Measurements from ENCODE around the gene SALL3. TPM values are rescaled to one million over a fixed set of nuclear protein-coding genes. Genes with fewer than 3 reads are reported as not detected.

The SALL3 gene
- total RNA-seq, 1 donor from 2014 or later, result not detected

GRCh38 chr18:79006106-79006795, 26.6 kb downstream of the SALL3 start:
- peaks cover 4% of the 10 kb centered on the region for H3K27me3 Mint-ChIP-seq (ENCODE audit: low read depth)
- H3K9me3 Mint-ChIP-seq, result no peaks in the 10 kb centered on the region
- no peak overlapping the region for H3K4me3 Mint-ChIP-seq (ENCODE audit: low read depth)
- no peaks in the 10 kb centered on the region for H3K36me3 Mint-ChIP-seq (ENCODE audit: low read depth)
- intact Hi-C loops (cut with micrococcal nuclease), result no loop called here
- no peaks in the 10 kb centered on the region for H3K4me1 Mint-ChIP-seq (ENCODE audit: low read depth)
- no peak overlapping the region for H3K27ac Mint-ChIP-seq
- DNase-seq (ENCODE audit: low spot score), result no peak

DNA sequence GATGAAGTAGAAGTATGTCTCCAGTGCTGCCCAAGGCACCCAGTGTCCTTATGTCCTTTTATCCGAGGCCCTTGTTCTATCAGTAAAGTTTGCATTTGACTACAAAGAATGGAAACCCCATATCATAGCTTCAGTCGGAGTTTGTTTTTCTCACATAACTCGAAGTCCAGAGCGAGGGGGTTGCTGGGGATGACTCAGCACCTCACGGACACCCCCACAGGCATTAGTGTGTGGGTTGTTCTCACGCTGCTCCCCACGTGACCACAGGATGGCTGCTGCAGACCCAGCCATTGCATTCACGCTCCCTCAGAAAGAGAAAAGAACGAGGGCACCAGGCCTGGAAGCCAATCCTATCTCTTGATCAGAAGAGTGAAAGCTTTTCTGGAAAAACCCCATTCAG, 27.8 kb downstream of the SALL3 start:
- no peaks in the 10 kb centered on the region for H3K9me3 Mint-ChIP-seq
- H3K4me1 Mint-ChIP-seq (ENCODE audit: low read depth), result no peaks in the 10 kb centered on the region
- DNase-seq (ENCODE audit: low spot score), result no peak
- H3K36me3 Mint-ChIP-seq (ENCODE audit: low read depth), result no peaks in the 10 kb centered on the region
- peaks cover 4% of the 10 kb centered on the region for H3K27me3 Mint-ChIP-seq (ENCODE audit: low read depth)
- intact Hi-C loops (cut with micrococcal nuclease), result no loop called here
- no peak overlapping the region for H3K27ac Mint-ChIP-seq
- no peak overlapping the region for H3K4me3 Mint-ChIP-seq (ENCODE audit: low read depth)

DNA sequence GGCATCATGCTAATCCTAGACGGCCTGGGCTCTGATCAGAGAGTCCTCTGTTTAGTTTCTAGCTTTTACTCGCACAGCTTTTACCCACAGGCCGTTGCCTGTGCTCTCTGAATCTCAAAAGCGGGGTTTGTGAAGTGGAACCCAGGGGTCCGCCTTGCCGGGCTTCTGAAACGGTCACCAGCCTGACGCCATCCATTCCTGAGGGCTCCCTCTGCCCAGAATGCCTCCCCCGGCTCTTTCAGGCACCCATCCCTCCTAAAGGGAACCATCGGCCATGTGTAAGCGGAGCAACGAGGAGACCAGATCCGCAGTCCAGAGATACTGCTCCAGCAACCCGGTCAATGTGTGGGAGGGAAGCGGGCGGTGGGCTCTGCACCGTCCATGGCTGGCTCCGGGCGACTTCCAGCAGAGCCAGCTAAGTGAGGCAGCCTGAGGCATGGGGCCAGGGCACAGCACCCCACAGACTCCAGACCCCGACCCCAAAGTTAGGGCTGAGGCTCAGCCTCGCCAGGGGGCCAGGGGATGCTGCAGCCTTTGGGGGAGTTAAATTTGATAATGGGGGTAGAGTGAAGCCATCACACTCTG, 28.8 kb downstream of the SALL3 start:
- intact Hi-C loops (cut with micrococcal nuclease), result no loop called here
- Mint-ChIP-seq H3K36me3 (ENCODE audit: low read depth) (no peaks in the 10 kb centered on the region), H3K4me3 (ENCODE audit: low read depth) (no peak overlapping the region), H3K4me1 (ENCODE audit: low read depth) (no peaks in the 10 kb centered on the region), H3K9me3 (no peaks in the 10 kb centered on the region), H3K27ac (no peak overlapping the region), H3K27me3 (ENCODE audit: low read depth) (peaks cover 9% of the 10 kb centered on the region)
- DNase-seq (ENCODE audit: low spot score), result no peak

- Mint-ChIP-seq H3K36me3 (ENCODE audit: low read depth) (no peaks in the 10 kb centered on the region), H3K4me1 (ENCODE audit: low read depth) (no peaks in the 10 kb centered on the region), H3K9me3 (no peaks in the 10 kb centered on the region), H3K4me3 (ENCODE audit: low read depth) (no peak overlapping the region), H3K27ac (no peak overlapping the region), H3K27me3 (ENCODE audit: low read depth) (peaks cover 7% of the 10 kb centered on the region)
- intact Hi-C loops (cut with micrococcal nuclease), result no loop called here
- DNase-seq (ENCODE audit: low spot score), result no peak
These were observed 31.2 kb downstream of the SALL3 start for GRCh38 chr18:79010802-79011201.

- Mint-ChIP-seq H3K36me3 (ENCODE audit: low read depth) (no peaks in the 10 kb centered on the region), H3K27me3 (ENCODE audit: low read depth) (peaks cover 7% of the 10 kb centered on the region), H3K9me3 (no peaks in the 10 kb centered on the region), H3K4me1 (ENCODE audit: low read depth) (no peaks in the 10 kb centered on the region), H3K27ac (no peak overlapping the region), H3K4me3 (ENCODE audit: low read depth) (no peak overlapping the region)
- no peak for DNase-seq (ENCODE audit: low spot score)
- intact Hi-C loops (cut with micrococcal nuclease), result no loop called here
These were observed 31.8 kb downstream of the SALL3 start for GRCh38 chr18:79011300-79011870.

- Mint-ChIP-seq H3K4me1 (ENCODE audit: low read depth) (no peaks in the 10 kb centered on the region), H3K9me3 (no peaks in the 10 kb centered on the region), H3K36me3 (ENCODE audit: low read depth) (no peaks in the 10 kb centered on the region), H3K4me3 (ENCODE audit: low read depth) (no peak overlapping the region), H3K27ac (no peak overlapping the region), H3K27me3 (ENCODE audit: low read depth) (peaks cover 7% of the 10 kb centered on the region)
- no peak for DNase-seq (ENCODE audit: low spot score)
- intact Hi-C loops (cut with micrococcal nuclease), result no loop called here
These were observed 34.3 kb downstream of the SALL3 start for GRCh38 chr18:79013869-79014268.

DNA sequence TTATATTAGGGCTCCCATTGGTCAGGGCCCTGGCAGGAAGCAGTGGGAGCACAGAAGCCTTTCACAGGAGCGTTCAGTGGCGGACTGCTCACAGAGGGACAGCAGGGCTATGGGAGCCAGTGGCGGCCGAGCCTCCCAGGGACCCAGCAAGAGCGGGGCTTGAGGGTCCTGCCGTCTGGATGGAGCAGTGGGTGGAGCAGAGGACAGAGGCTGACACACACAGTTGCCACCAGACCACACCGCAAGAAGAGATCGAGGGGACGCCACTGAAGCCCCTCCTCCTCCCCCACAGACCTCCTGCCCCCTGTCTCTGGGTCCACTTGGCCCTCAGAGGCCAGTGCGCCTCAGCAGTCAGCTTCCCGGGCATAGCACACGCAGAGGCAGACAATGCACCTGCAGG, 39.3 kb downstream of the SALL3 start:
- Mint-ChIP-seq H3K9me3 (no peaks in the 10 kb centered on the region), H3K4me3 (ENCODE audit: low read depth) (no peak overlapping the region), H3K27ac (no peak overlapping the region), H3K27me3 (ENCODE audit: low read depth) (no peaks in the 10 kb centered on the region), H3K4me1 (ENCODE audit: low read depth) (no peaks in the 10 kb centered on the region), H3K36me3 (ENCODE audit: low read depth) (no peaks in the 10 kb centered on the region)
- DNase-seq (ENCODE audit: low spot score), result no peak
- intact Hi-C loops (cut with micrococcal nuclease), result no loop called here

DNA sequence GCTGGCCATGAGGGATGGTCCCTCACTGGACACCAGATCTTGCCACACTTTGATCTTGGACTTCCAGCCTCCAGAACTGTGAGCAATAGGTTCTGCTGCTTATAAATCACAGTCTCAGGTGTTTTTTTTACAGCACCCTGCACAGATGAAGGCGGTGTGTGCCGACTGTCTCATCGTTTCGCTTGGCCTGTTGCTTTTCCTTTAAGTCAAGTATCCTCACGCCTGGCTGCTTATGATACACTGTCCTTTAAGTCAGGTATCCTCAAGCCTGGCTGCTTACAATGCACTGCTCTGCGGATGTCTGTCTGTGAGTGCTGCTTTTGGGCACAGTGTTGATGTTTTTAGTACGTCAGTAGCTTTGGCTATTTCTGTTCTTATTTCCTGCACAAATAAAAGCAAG, 40.3 kb downstream of the SALL3 start:
- Mint-ChIP-seq H3K27ac (no peak overlapping the region), H3K4me3 (ENCODE audit: low read depth) (no peak overlapping the region), H3K4me1 (ENCODE audit: low read depth) (no peaks in the 10 kb centered on the region), H3K9me3 (no peaks in the 10 kb centered on the region), H3K36me3 (ENCODE audit: low read depth) (no peaks in the 10 kb centered on the region), H3K27me3 (ENCODE audit: low read depth) (no peaks in the 10 kb centered on the region)
- intact Hi-C loops (cut with micrococcal nuclease), result no loop called here
- DNase-seq (ENCODE audit: low spot score), result no peak

GRCh38 chr18:79022603-79023002, 43.0 kb downstream of the SALL3 start:
- Mint-ChIP-seq H3K27ac (no peak overlapping the region), H3K9me3 (no peaks in the 10 kb centered on the region), H3K4me3 (ENCODE audit: low read depth) (no peak overlapping the region), H3K27me3 (ENCODE audit: low read depth) (no peaks in the 10 kb centered on the region), H3K36me3 (ENCODE audit: low read depth) (no peaks in the 10 kb centered on the region), H3K4me1 (ENCODE audit: low read depth) (no peaks in the 10 kb centered on the region)
- intact Hi-C loops (cut with micrococcal nuclease), result no loop called here
- no peak for DNase-seq (ENCODE audit: low spot score)

GRCh38 chr18:79026491-79026890, 46.9 kb downstream of the SALL3 start:
- intact Hi-C loops (cut with micrococcal nuclease), result no loop called here
- Mint-ChIP-seq H3K36me3 (ENCODE audit: low read depth) (no peaks in the 10 kb centered on the region), H3K4me1 (ENCODE audit: low read depth) (no peaks in the 10 kb centered on the region), H3K27me3 (ENCODE audit: low read depth) (no peaks in the 10 kb centered on the region), H3K4me3 (ENCODE audit: low read depth) (no peak overlapping the region), H3K9me3 (peaks cover 5% of the 10 kb centered on the region), H3K27ac (no peak overlapping the region)
- no peak for DNase-seq (ENCODE audit: low spot score)

DNA sequence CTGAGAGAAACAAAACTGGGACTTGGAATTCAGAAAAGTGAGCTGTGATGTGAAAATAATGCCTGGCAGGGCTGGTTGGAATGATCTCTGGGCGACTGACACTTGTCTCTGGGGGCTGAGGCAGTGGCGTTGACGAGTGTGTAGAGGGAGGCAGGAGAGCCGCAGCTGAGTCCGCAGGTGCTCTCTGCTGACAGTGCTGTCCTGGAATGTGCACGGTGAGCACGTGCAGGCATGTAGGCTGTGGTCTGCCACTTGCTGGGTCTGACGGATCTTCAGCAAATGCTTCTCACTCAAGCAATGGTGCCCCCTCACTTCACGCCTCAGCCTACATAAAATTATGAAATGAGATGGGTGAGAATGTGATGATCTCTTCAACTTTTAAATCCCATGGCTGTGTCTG, 51.1 kb downstream of the SALL3 start:
- H3K27ac Mint-ChIP-seq, result no peak overlapping the region
- no peak for DNase-seq (ENCODE audit: low spot score)
- no peaks in the 10 kb centered on the region for H3K4me1 Mint-ChIP-seq (ENCODE audit: low read depth)
- H3K9me3 Mint-ChIP-seq, result peaks cover 5% of the 10 kb centered on the region
- intact Hi-C loops (cut with micrococcal nuclease), result no loop called here
- H3K4me3 Mint-ChIP-seq (ENCODE audit: low read depth), result no peak overlapping the region
- H3K36me3 Mint-ChIP-seq (ENCODE audit: low read depth), result no peaks in the 10 kb centered on the region
- no peaks in the 10 kb centered on the region for H3K27me3 Mint-ChIP-seq (ENCODE audit: low read depth)

DNA sequence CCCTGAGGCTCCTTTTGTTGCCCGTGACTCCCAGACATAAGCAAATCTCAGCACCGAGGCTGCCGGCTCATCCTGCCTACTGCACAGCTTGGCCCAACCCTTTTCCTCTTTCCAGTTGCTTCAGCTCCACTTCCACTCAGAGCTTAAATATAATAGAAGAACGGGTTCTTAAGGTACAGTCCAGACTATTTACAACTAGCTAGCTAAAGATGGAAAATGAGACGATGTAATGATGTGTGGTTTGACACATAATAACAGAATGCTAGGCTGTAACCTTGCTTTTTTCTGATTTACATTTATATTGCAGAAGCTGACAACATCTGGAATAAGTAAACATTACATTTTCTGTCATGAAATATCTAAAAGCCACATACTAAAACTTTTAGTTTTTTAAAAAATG, 62.7 kb downstream of the SALL3 start:
- H3K4me3 Mint-ChIP-seq (ENCODE audit: low read depth), result no peak overlapping the region
- DNase-seq (ENCODE audit: low spot score), result no peak
- H3K27me3 Mint-ChIP-seq (ENCODE audit: low read depth), result peaks cover 2% of the 10 kb centered on the region
- H3K4me1 Mint-ChIP-seq (ENCODE audit: low read depth), result no peaks in the 10 kb centered on the region
- intact Hi-C loops (cut with micrococcal nuclease), result no loop called here
- H3K36me3 Mint-ChIP-seq (ENCODE audit: low read depth), result no peaks in the 10 kb centered on the region
- no peak overlapping the region for H3K27ac Mint-ChIP-seq
- H3K9me3 Mint-ChIP-seq, result peaks cover 4% of the 10 kb centered on the region

DNA sequence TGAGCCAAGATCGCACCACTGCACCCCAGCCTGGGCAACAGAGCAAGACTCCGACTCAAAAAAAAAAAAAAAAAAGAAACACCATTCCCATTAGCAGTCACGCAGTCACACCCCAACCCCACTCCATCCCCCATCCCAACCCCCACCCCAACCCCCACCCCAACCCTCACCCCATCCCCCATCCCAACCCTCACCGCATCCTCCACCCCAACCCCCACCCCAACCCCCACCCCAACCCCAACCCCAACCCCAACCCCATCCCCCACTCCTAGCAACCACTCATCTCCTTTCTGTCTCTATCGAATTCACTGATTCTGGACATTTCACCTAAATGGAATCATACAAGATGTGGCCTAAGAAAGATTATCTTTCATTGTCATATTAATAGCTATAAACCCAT, 63.7 kb downstream of the SALL3 start:
- H3K36me3 Mint-ChIP-seq (ENCODE audit: low read depth), result no peaks in the 10 kb centered on the region
- H3K4me1 Mint-ChIP-seq (ENCODE audit: low read depth), result no peaks in the 10 kb centered on the region
- DNase-seq (ENCODE audit: low spot score), result no peak
- H3K4me3 Mint-ChIP-seq (ENCODE audit: low read depth), result no peak overlapping the region
- H3K27me3 Mint-ChIP-seq (ENCODE audit: low read depth), result peaks cover 2% of the 10 kb centered on the region
- intact Hi-C loops (cut with micrococcal nuclease), result no loop called here
- no peak overlapping the region for H3K27ac Mint-ChIP-seq
- peaks cover 4% of the 10 kb centered on the region for H3K9me3 Mint-ChIP-seq

Measured in activated T-helper 2 cell treated with anti-CD3 and anti-CD28 coated beads, Interferon-gamma antibody, Interleukin-2, Interleukin-4, amounts not matched to agents 10 μg/mL and 5 μg/mL and 100 μg/mL, durations not matched to agents 14 hours and 24 hours and 36 hours (primary cell).